Astrocyte (in vitro differentiated cells and primary cell): Measurements from ENCODE around the gene CFAP161.
"Not testable (repeated sequence)": the region's sequence is repeated elsewhere in the genome, so short reads cannot be mapped to it uniquely, and the experiment has no call there.

Experiments
- CTCF ChIP-seq: IDR thresholded peaks from 2 replicates; pipeline ENCODE4 v1.5.1; 2011; ENCODE audit warnings: low read depth, mild to moderate bottlenecking, inconsistent platforms, low read length, moderate library complexity; ENCODE audit not compliant: insufficient read depth
- EZH2 ChIP-seq: IDR thresholded peaks from 2 replicates; pipeline ENCODE4 v1.6.1; 2012; ENCODE audit warnings: mild to moderate bottlenecking, low read length, inconsistent platforms; ENCODE audit not compliant: insufficient read depth

- TF ChIP-seq CTCF, EZH2: not testable (repeated sequence)
Observed at GRCh38 chr15:81141478-81141877, 7.4 kb downstream of the CFAP161 start.
